ENCODE results near the gene CACNA2D3.

The CACNA2D3 gene

DNA sequence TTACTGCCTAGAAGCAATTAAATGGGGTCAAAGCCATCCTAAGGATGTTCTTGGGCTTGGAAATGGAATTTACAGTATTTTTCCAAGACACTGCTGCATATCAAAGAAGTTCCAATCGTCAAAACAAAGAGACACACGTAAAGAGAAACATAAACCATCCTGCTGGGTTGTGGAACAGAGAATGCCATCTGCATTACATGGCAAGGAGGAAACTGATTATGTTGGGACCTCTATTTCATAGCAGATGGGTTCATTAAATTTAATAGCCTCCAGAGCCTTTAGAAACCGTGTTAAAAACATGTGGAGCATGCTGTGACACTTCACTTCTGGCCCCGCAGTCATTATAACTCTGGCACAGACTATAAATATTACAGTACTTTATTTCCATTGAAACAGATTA, 650.9 kb downstream of the CACNA2D3 start:
- no peak for DNase-seq

DNA sequence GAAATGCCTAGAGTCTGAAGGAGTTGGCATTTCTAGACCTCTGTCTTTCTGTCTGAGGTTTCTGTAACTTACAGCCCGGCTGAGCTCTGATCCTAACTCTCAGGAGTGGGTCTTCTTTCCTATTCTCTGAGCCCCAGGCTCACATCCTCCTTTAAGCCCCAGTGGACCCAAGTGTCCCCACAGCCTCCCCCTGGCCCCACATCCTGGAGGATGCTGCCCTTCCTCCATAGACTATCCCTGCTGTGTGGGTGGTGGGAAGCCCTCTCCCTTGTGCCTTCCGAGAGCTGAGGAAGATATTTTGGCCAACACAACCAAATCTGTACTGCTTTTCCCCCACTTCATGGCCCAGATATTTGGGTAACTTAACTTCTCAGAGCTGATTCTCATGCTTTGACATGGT, 654.2 kb downstream of the CACNA2D3 start:
- no peak for DNase-seq

DNA sequence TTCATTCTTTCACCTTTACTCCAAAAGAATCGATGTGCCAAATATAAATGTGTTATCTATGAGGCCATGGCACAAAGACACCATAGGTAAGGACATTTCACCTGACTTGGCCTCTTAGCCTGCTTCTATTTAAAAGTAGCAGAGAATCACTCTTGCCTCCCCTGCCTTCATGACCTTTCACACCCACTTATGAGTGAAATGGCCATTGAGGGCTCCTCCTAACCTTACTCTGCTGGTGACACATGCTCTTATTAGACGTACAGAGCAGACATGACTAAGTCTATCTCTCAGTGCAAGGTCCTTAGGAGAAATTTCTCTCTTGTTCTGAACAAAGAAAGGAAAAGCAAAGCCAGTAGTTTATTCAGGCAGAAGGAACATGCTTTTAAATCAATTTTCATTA, 654.8 kb downstream of the CACNA2D3 start:
- no peak for DNase-seq

DNA sequence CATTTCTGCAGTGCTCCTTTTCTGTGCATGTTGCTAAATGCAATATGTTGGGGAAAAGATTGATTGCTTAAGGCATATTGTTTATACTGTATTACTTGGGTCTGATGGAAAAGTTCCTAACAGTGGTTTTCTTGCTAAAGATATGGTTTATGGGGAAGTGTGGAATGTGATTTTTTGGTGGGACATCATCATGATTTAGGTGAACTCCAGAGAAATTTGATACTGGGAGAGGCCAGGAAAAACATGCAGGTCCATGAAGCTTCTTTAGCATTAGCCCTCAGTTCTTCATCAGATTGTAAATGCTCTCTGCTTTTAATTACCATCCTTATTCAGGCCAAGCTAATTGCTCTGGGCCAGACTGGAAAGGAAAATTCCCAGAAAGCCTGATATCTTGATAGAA, 658.0 kb downstream of the CACNA2D3 start:
- no peak for DNase-seq

DNA sequence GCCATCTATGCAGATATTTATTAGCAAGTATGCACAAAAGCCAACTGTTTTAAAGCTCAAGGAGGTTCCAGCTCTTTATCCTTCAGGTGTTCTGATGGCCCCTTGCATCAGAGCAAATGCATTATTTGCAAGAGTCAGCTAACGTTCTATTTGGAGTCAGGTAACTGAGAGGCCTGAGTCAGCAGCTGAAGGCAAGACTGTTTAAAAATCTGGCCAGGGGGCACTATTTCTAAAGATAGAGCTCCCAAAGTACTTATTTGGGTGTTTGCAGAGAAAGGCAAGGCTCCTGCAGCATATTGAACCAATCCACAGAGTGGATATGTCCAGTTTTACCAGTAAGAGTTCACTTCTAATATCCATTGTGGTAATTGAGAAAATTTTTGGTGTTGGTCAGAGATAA, 659.4 kb downstream of the CACNA2D3 start:
- no peak for DNase-seq

DNA sequence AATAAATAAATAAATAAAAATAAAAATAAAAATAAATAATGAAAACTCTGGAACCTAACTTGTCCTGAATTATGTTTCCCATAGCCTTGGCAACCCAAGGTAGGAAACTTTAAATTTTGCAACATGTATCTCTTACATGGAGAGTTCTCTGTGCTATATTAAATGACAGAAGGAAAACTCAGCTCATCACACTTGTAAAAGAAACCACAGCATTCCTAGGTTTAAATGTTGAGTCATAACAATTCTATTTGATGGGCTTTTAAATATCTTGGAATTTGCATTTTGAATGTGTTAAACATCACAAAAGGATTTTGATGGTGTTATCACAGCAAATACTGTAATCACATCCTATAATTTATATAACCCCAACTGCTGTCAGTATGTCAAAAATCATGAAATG, 661.3 kb downstream of the CACNA2D3 start:
- no peak for DNase-seq

DNA sequence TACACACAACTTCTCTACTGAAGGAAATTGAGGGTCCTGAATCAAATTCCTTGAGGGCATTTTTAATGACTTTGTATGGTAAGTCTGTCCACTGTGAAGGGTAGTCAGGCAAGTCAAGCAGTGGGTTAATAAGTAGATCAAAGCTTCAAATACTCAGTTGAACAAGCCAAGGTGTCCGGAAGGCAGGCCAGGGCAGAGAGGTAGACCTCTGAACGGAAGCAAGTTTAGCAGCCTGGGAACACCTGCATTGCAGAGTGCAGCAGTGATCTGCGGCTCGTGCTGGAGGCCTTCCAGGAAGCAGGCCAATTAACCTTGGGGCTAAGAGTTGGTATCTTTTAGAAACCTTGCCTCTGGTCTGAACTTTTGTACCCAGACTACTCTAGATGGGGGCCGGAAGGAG, 661.7 kb downstream of the CACNA2D3 start:
- DNase-seq = no peak

DNA sequence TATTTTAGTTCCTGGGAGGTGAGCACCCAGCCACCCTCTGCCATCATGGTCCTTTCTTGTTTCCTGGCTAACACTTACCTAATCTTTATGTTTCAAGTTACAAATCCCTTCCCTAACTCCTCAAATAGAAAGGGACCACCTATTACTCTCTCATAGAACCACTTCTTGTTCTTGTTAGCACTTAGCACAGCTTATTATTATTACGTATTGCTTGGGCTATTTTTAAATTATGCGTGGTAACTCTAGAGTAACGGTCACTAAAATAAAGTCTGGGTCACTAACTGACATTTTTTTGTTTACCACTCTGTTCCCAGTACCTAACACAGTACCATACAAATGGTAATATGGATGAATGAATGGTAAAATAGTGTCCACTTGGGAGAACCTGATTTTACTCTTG, 663.6 kb downstream of the CACNA2D3 start:
- DNase-seq = no peak

DNA sequence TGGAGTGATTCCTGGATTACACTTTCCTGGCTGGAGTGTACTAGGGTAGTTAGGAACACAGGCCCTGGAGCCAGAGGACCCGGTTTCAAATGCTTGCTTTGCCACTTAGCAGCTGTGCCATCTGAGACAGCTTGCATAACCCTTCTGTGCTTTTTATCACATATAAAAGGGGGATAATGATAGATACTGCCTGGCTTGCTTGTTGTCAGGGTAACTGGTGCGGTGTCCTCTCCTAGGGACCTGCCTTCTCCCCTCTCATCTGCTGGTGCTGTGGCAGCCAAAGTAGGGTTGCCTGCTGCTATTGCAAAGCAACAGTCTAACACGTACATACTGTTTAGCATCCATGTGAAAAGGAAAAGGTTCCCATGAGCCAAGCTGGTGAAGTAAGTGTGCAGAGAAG, 667.7 kb downstream of the CACNA2D3 start:
- no peak for DNase-seq

DNA sequence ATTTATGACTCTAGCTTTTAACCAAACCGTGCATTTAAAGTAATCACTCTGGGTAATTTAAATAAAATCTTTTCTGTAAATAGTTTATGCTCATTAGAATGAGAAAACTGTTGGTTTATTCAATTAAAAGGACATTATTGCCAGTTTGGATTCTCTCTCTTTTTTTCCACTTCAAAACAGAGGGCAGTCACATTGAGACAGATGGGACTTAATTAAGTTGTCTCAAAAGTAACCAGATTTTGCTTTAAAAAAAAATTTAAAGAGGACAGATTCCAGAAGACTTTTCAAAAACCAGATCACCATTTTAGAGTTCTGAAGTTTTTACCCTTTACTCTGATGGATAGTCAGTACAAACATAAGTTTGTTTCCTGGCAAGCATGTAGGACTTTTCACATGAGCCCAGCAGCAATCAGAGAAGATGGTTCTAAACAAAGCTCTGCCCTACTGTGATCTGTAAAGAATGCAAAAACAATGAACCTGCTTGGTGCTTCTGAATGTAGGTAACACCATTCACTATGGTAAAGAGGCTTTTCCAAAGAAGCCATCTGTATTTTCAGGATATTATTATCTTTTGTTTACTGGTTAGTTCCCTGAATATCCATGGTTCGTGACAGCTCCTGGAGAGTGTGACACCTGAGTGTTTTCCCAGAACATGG, 669.3 kb downstream of the CACNA2D3 start:
- DNase-seq = no peak

DNA sequence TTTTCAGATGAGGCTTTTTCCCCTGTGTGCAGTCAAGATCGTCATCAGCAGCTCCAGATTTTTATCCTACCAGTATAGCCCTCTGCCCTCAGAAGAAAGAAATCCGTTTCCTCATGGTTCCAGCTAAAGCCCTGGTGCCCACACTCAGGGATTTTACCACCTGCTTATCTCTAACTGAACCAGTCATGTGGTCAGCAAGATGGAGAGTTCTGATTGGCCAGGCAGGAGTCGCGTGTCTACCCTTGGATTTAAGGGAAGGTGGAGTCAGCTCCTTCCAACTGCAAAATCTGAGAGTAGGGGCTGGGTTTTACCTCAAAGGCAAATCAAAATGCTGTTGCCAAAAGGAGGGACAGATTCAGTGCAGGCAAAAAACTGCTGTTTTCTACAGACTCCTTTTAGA, 670.2 kb downstream of the CACNA2D3 start:
- DNase-seq = no peak

DNA sequence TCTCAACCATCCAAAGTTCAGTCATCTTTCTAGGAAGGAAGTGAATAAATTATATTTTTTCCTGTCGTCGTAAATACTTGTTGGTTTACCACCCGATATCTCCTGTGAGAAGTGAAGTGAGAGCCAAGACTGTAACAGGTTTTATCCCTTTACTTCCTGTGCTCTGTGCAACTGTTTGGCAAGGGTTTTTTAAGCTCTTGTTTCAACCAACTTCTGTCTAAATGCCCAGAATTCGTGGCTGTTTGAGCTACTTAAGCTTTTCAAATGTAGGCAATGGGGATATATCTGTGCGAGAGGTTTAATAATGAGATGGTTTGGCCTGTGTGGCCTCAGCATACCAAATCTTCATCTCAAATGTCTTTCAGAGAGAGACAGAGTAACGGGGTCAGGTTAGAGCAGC, 670.8 kb downstream of the CACNA2D3 start:
- no peak for DNase-seq

DNA sequence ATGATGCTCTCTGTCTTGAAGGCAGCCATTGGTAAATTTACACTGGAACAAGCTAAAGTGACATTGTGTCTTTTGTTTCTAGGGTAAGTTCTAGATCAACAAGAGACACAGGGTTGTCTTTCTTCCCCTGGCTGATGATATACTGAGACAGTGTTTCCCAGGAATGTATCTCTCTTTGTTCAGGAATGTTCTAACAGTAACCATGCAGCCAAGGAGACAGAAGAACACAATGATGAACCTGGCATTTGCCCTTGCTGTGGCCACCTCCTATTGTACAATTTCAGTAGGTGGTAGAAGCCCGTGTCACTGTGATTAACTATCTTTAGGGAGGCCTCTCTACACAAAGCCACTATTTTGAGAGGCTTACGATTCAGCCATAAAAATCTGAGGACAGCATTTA, 674.8 kb downstream of the CACNA2D3 start:
- no peak for DNase-seq

DNA sequence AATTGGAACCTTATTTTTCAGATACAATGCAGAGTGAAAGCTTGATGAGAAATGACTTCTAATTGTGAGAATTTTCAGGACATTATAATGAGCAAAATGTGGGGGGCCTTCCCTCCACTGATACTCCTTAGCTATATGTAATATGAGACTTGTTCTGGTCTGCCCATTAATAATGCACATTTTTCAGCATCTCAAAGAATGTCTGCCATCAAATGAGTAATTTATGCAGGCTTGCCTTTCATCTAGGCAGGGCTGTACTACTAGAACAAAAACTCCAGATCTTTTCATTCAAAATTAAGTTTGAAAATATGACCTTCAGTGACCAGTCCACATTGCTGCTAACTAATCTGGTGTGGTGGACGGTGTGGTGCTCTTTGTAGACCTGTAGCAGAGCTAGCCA, 678.1 kb downstream of the CACNA2D3 start:
- DNase-seq = no peak

DNA sequence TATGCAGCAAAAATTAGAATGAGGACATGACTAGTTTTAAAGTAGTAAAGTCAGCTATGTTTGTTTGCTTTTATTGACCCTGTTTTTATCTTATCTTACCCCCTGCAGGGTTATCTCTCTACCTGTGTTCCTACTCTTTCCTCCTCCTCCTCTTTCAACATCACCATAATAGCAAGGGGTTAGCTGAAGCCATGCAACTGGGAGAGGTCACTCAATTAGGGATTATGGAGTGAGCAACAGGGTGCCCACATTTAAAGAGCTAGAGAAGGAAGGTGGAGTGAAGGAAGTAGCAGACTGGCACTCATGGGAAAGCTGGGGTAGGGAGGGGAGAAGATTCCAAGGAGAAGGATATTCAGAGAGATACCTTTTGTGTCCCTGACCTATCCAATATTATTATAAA, 679.6 kb downstream of the CACNA2D3 start:
- DNase-seq = no peak

DNA sequence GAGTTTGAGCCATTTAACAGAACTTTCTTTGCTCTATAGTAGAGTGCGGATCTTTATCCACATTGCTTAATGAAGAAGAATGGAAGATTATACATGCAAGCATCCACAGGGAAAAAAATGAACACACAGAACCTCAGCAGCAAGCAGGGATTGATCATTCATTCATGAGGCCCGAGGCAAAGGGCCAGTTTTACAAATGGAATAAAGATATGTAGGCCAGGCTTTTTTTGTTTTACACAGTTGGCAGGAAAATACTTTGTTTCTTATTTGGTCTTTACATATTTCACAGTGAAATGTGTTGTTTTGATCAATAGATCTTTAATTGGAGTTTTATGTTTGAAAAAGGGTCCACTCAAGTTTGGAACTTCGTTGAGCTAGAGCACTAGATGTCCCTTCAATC, 688.0 kb downstream of the CACNA2D3 start:
- no peak for DNase-seq

DNA sequence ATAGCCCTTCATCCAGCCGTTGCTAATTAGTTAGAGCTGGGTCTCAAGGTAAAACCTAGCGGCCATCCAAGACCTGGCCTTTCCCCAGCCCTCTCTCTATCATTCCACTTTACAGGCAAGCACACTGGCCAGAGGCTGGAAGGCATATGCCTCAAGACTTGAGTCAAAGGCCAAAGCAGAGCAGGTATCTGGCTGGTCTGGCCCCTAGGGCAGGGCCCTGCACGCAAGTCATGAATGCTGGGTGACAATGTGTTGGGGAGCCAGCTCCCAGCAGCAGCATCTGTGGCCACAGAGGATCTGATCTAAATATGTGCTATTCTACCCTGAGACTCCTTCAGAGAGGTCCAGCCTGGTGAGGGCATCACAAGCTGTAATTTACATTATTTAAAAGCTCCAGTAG, 691.9 kb downstream of the CACNA2D3 start:
- DNase-seq = no peak

DNA sequence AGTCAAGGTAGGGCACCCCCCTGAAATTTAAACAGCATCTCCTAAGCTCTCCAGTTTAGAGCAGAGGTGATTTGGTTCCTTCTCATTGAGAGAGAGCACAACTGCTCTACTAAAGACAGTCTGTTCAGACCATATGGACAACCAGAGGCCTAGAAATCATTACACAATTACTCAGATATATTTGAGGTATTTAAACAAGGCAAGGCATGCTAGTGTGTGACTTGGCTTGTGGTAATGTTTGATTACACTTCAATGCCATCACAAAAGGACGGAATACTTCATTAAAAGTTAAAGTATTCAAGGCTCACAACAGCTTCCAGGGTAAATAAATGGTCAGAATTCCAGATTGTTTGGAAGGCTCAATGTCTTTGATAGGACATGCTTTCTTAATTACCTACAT, 695.3 kb downstream of the CACNA2D3 start:
- no peak for DNase-seq

DNA sequence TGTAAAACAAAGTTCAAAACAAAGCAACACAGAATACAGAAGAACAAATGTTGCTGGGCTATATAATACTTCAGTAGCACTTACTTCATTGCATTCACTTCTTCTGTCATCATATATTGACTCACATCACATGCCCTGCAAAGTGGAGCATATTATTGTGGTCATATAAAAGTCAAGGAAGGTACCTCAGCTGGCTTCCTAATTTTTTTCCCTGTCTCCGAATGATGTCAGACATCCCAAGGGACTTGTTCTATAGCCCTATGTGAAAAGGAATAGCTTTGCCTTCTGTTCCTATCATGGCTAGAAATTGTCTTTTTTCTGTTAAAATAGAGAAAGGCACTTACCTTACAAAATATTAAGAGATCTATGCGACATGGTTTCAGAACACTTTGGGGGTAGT, 696.1 kb downstream of the CACNA2D3 start:
- DNase-seq = no peak

DNA sequence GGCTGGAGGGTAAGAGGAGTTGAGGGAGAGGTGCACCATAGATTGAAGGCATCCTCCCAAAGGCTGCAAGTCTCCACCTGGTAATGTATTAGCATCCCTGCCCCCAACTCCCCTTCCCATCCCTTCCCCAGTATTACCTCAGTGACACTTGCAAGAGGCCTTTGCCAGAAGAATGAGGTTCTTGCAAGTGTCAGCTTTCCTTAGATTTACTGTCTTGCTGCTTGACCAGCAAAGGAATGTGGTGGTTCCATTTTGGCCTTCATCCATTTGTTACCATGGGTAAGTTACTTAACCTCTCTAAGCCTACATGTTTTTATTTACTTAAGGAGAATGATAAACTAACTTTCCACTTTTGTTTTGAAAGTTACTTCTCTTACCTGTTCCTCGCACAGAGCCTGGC, 696.6 kb downstream of the CACNA2D3 start:
- DNase-seq = no peak

DNA sequence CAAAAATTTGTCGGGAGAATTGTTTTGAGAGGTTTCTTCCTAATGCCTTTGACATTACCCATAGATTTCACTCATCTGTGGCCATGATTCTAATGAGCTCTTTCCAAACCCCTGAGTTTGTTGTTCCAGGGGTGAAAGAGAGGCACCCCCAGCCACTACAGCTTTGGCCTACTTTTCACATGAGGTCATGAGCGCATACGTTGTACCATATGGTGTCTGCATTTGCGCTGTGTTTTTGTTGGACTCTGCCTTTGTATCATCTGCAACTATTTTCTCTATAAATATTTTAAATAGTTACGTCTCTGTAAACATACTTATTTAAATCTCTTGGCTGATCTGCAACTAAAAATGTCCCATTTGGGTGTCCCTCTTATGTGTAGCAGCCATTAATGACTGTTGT, 697.6 kb downstream of the CACNA2D3 start:
- no peak for DNase-seq

DNA sequence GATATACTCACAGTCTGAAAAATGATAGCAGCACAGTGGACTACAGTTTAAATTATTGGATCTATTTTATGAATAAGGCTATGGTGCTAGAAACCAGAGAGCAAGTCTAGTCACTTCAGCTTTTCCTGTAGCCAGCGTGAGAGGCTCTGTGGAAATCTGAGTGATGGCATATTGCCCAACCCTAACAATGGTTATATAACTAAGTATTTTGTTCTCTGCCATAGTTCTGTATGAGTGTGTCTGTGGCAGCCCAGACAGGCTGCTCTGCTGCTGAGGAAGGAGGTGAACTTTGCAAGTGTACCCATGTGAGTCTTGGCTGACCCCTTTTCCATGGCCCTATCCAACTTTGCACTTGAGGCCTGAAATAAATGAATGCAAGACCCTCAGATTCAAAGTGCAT, 699.9 kb downstream of the CACNA2D3 start:
- DNase-seq = no peak

DNA sequence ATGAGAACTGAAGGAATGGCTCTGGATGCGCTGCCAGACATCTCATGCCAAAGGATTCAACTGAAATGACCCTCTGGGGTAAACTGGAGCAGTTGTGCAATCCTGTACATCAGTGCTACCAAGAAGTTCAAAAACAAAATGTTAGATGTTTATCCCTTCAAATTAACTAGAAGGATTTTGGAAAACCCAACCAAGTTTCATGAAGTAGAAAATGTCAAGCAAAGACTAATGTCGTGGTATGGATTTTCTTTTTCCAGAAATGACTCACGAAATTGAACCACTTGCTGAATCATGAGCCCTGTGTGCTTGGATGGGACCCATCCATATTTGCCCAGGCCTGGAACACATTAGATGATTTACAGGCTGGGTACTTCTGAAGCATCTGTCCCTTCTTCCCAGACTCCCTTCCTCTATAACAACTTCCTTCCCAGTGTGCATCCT, 703.9 kb downstream of the CACNA2D3 start:
- no peak for DNase-seq

DNA sequence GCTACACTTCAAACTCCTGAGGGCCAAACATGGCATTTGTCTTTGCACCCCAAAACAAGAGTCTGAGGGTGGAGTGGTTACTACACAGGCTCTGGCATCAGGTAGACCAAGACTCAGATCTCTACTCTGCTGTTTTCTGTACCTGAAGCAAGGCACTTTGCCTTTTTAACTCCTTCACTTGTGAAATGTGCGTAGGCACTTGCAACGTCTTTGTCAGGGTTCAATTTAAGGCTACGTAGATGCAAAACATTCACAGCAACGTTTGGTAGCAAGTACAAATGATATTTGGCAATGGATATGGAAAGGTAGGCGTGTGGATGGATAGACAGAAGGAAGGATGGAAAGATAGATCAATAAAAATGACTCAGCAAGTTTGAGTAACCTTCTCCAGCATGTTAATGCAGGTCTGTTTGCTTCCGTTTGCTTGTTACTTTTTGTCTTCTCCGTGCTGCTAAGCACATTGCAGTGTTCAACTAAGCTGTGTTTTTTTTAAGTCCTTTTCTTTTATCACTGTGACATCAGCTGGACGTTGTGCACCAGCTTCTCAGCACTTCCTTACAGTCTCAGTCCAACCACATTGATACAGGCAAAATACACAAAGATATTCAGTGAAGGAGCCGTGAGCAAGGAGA, 704.8 kb downstream of the CACNA2D3 start:
- DNase-seq = no peak

DNA sequence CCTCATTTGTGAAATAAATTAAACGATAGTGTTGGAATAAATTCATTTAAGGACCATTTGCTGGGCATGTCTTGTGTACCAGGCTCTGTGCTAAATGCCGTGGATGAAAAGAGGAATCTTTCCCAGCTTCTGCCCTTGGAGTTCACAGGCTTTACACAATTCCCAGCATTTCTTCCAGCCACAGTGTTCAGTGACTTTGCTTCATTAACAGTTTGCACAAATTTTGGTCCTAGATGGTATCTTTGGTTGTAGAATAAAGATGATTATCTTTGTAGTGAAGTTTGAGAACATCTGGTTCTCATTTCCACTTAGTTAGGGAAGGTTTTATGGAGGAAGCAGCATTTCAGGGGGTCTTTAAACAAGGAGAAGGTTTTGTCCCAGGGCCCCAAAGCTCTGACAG, 705.4 kb downstream of the CACNA2D3 start:
- no peak for DNase-seq

Data from CD4-positive, alpha-beta T cell treated with Interferon gamma for 1 hour (primary cell).